Upper lobe of left lung (tissue), 6 donors: ENCODE data around the gene RRM1. TPM values are rescaled to one million over a fixed set of nuclear protein-coding genes. Genes with fewer than 3 reads are reported as not detected.
"Not testable (repeated sequence)": the region's sequence is repeated elsewhere in the genome, so short reads cannot be mapped to it uniquely, and the experiment has no call there.

Experiments used
- ATAC-seq, 2 donors: fragments of 200-7000 bp; cut with Tn5 transposase; one replicate each; pipeline ENCODE4 v1.9.1; 2022; ENCODE audit warnings: mild to moderate bottlenecking in 2 of 2, moderate library complexity in 2 of 2; ENCODE audit not compliant: low FRiP score in 2 of 2
- DNase-seq, 2 donors: peaks; one replicate each; pipeline ENCODE4 v3.0.0-alpha.2; 2019 to 2020
- H3K27ac ChIP-seq, 4 donors: fragments of 200-600 bp; sonication (generic); one replicate each; pipeline ENCODE4 v1.5.1; 2016 to 2019
- H3K27me3 ChIP-seq, 4 donors: fragments of 200-600 bp; sonication (generic); one replicate each; pipeline ENCODE4 v1.5.1; 2017 to 2019
- H3K36me3 ChIP-seq, 4 donors: fragments of 200-600 bp; sonication (generic); one replicate each; pipeline ENCODE4 v1.5.1; 2016 to 2019
- H3K4me1 ChIP-seq, 4 donors: fragments of 200-600 bp; sonication (generic); one replicate each; pipeline ENCODE4 v1.5.1; 2018 to 2019
- H3K4me3 ChIP-seq, 4 donors: fragments of 200-600 bp; sonication (generic); one replicate each; pipeline ENCODE4 v1.5.1; 2017 to 2019; ENCODE audit warnings: mild to moderate bottlenecking in 2 of 4, moderate library complexity in 1 of 4
- H3K9me3 ChIP-seq, 4 donors: fragments of 200-600 bp; sonication (generic); one replicate each; pipeline ENCODE4 v1.5.1; 2018 to 2019
- EP300 ChIP-seq, 4 donors: sonication (generic); formaldehyde crosslinking; IDR thresholded peaks; one replicate each; pipeline ENCODE4 v1.5.1; 2017; ENCODE audit warnings: antibody characterized with exemption in 4 of 4, control low read depth in 2 of 4
- POLR2A ChIP-seq, 4 donors: fragments of 450-650 bp; IDR thresholded peaks; one replicate each; pipeline ENCODE4 v1.5.1; 2016 to 2017; ENCODE audit warnings: antibody characterized with exemption in 4 of 4, mild to moderate bottlenecking in 2 of 4
- POLR2AphosphoS5 ChIP-seq, 2 donors: sonication (generic); formaldehyde crosslinking; IDR thresholded peaks; one replicate each; pipeline ENCODE4 v1.5.1; 2017; ENCODE audit warnings: antibody characterized with exemption in 2 of 2
- WGBS, 2 donors: methylation state at CpG; one replicate each; pipeline ENCODE4 v1.1.5; 2017 to 2018; 5-methylcytosine and 5-hydroxymethylcytosine counted together
- total RNA-seq, 6 donors: library from RNA; depleted of rRNA in 4 of 6; stranded (reverse); fragments of >200 nt in 4 of 6; gene quantifications; one replicate each; pipeline versions ENCODE4 v1.1.0 to v1.2.1, GENCODE V29; 2016 to 2021
- TF ChIP-seq, protein P1 (sequence below), 6 experiments: fragments of 450-650 bp in 4 of 6; fragments of 200-600 bp in 2 of 6; sonication (generic) in 2 of 6; IDR thresholded peaks; one replicate each; pipeline ENCODE4 v1.5.1; 2016 to 2019; ENCODE audit warnings: antibody characterized with exemption in 6 of 6
- donor health status: DM: no; HTN: no; CAD: no; lungs with moderate emphysema.
- donor health status: DM: no; HTN: yes; CAD: no; lungs with severe emphysema.

Gene RRM1
- total RNA-seq, 6 donors from 2014 or later: 9.8 to 30.5 (median 25.4) TPM

- no peaks in the 10 kb centered on the region for H3K9me3 ChIP-seq
- DNase-seq: no peak
- no peak overlapping the region for H3K4me3 ChIP-seq
- H3K27me3 ChIP-seq: no peaks in the 10 kb centered on the region
- ATAC-seq: no peak
- no peak overlapping the region for H3K27ac ChIP-seq
- no peaks in the 10 kb centered on the region for H3K36me3 ChIP-seq
- 57 to 88% methylated on average over 1 of the region's 1 CpG for WGBS, 2 donors
- no peaks in the 10 kb centered on the region for H3K4me1 ChIP-seq
- TF ChIP-seq, protein P1, sequence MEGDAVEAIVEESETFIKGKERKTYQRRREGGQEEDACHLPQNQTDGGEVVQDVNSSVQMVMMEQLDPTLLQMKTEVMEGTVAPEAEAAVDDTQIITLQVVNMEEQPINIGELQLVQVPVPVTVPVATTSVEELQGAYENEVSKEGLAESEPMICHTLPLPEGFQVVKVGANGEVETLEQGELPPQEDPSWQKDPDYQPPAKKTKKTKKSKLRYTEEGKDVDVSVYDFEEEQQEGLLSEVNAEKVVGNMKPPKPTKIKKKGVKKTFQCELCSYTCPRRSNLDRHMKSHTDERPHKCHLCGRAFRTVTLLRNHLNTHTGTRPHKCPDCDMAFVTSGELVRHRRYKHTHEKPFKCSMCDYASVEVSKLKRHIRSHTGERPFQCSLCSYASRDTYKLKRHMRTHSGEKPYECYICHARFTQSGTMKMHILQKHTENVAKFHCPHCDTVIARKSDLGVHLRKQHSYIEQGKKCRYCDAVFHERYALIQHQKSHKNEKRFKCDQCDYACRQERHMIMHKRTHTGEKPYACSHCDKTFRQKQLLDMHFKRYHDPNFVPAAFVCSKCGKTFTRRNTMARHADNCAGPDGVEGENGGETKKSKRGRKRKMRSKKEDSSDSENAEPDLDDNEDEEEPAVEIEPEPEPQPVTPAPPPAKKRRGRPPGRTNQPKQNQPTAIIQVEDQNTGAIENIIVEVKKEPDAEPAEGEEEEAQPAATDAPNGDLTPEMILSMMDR (IDR thresholded peaks at IDR 0.05): no peak
- no peak for TF ChIP-seq POLR2A (IDR thresholded peaks at IDR 0.05)
- TF ChIP-seq EP300 (IDR thresholded peaks at IDR 0.05): no peak
- TF ChIP-seq POLR2AphosphoS5 (IDR thresholded peaks at IDR 0.05): no peak
These were observed 66.7 kb downstream of the RRM1 start for GRCh38 chr11:4161305-4161704.

DNA sequence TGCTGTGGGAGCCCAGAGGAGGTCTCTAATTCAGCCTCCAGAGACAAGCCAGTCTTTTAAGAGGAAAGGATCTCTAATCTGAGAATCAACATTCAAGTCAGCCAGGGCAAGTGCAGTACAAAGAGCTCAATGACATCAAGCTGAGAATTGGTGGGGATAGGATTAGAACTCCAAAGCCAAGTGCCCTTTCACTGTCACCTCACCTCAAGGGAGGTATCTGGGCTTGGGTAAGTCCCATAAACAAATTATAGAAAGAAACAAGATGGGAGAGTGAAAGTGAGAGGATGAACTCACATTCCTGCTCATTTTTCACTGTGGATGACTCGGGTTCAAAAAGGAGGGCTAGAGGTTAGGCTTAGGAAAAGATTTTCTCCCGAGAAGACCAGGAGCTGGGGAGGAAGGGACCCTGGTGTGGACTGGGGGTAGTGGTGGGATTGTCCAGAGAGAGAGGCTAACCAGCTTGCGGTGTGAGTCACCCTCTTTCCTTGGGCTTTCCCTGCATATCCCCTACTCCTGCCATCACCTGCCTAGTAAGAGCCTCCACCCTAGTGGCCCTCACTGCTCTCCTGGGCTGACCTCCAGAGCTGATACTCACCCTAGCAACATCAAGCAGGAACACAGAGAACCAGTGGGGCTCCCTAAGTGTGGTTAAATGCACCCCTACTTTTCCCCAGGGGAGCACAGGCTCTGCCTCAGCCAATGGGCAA, 70.4 kb downstream of the RRM1 start:
- DNase-seq: no peak
- WGBS, 2 donors: 85 to 90% methylated on average over 3 of the region's 3 CpGs
- Histone ChIP-seq H3K27me3 (no peaks in the 10 kb centered on the region), H3K27ac (no peak overlapping the region), H3K36me3 (no peaks in the 10 kb centered on the region), H3K9me3 (no peaks in the 10 kb centered on the region), H3K4me1 (no peaks in the 10 kb centered on the region), H3K4me3 (no peak overlapping the region)
- ATAC-seq: peak in 1 of 2 donors; percentile 13
- TF ChIP-seq EP300 (IDR thresholded peaks at IDR 0.05) (no peak), POLR2AphosphoS5 (IDR thresholded peaks at IDR 0.05) (no peak), POLR2A (IDR thresholded peaks at IDR 0.05) (no peak)
- TF ChIP-seq, protein P1 (IDR thresholded peaks at IDR 0.05): no peak

DNA sequence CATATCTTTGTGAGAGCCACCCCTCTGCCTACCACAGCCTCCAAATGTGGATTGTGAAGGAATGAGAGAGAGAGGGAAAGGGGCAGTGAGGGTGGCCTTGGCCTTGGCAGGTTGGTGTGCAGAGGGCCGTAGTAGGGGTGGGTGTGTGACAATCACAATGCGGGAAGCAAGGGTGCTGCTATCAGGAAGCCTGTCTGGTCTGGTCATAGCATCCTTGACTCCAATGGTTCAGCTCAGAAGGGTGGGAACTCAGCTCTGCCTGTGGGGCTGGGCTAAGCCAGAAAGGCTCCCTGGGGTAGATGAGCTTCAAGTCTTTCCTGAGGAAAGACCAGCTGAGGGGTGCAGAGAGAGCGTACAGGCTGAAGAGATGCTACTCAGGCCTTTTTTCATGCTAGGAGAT, 72.7 kb downstream of the RRM1 start:
- ATAC-seq (peak in 1 of 2 donors; percentile 19), DNase-seq (no peak)
- no peaks in the 10 kb centered on the region for H3K36me3 ChIP-seq
- H3K4me3 ChIP-seq: no peak overlapping the region
- no peaks in the 10 kb centered on the region for H3K27me3 ChIP-seq
- TF ChIP-seq, protein P1 (IDR thresholded peaks at IDR 0.05): no peak
- TF ChIP-seq POLR2AphosphoS5 (IDR thresholded peaks at IDR 0.05) (no peak), POLR2A (IDR thresholded peaks at IDR 0.05) (no peak), EP300 (IDR thresholded peaks at IDR 0.05) (no peak)
- H3K27ac ChIP-seq: no peak overlapping the region
- 94 to 100% methylated on average over 3 of the region's 3 CpGs for WGBS, 2 donors
- no peaks in the 10 kb centered on the region for H3K9me3 ChIP-seq
- no peaks in the 10 kb centered on the region for H3K4me1 ChIP-seq

DNA sequence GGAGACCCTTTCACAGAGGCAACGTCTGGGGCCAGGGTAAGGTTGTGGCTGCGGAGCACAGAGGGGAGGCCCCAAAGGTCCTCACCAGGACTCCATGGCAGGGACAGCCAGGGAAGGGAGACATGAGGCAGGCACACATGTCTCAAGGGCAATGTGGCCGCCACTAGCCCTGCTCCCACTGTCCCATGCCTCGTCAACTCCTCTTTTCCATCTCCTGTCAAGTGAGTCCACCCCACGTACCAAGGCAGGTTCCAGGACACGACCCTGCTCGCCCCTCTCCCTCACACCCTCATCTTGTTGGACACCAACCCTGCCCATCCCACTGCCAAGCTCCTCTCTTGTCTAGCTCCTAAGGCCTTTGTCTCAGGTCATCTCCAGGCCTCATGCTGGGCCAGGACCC, 73.2 kb downstream of the RRM1 start:
- Histone ChIP-seq H3K27ac (no peak overlapping the region), H3K27me3 (no peaks in the 10 kb centered on the region), H3K4me1 (no peaks in the 10 kb centered on the region), H3K36me3 (no peaks in the 10 kb centered on the region), H3K9me3 (no peaks in the 10 kb centered on the region), H3K4me3 (no peak overlapping the region)
- TF ChIP-seq POLR2A (IDR thresholded peaks at IDR 0.05): no peak
- TF ChIP-seq, protein P1 (IDR thresholded peaks at IDR 0.05): no peak
- TF ChIP-seq POLR2AphosphoS5 (IDR thresholded peaks at IDR 0.05): no peak
- TF ChIP-seq EP300 (IDR thresholded peaks at IDR 0.05): no peak
- 70 to 78% methylated on average over 6 to 7 of the region's 7 CpGs for WGBS, 2 donors
- ATAC-seq (peak in 1 of 2 donors; percentile 45), DNase-seq (no peak)

- DNase-seq: peak in 1 of 2 donors; percentile 69
- H3K9me3 ChIP-seq, H3K27ac ChIP-seq, ATAC-seq, H3K36me3 ChIP-seq, H3K27me3 ChIP-seq, H3K4me1 ChIP-seq, H3K4me3 ChIP-seq: not testable (repeated sequence)
- 77 to 80% methylated on average over 29 to 31 of the region's 33 CpGs for WGBS, 2 donors
These were observed 81.2 kb downstream of the RRM1 start for GRCh38 chr11:4175620-4176350.
